GM18858 (cell line): ENCODE data around the gene KDM1A.

ENCODE experiments used
- ATAC-seq: cut with Tn5 transposase; IDR thresholded peaks from one replicate; pipeline ENCODE4 v1.9.1; 2021; ENCODE audit not compliant: unreplicated experiment

KDM1A gene

DNA sequence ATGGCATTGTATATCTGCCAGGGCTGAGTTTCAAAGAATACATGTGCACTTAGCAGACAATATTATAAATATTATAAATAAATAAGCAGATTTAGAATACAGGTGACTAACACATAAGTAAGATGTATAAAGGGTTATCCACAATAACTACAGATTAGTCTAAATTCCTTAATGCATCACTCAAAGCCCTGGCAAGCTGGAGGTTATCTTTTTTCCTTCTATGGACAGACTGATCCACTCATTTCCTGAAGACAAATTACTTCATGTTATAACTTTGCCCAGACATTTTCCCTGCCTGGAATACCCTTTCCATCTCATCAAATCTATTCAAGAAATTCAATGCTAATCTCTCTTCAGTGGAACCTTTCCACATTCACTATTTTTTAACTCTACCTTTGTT lies 110.6 kb downstream of the KDM1A start:
- ATAC-seq, result no peak

GRCh38 chr1:23132033-23132432 lies 112.8 kb downstream of the KDM1A start:
- no peak for ATAC-seq
